HUES64 (cell line): ENCODE results near the gene ZSWIM4.

Experiments
- H3K27ac ChIP-seq: 2 replicates; pipeline ENCODE4 v1.7.0; 2013; ENCODE audit warnings: low read depth, low read length, inconsistent platforms
- H3K27me3 ChIP-seq: 2 replicates; pipeline ENCODE4 v1.6.1; 2013; ENCODE audit warnings: mild to moderate bottlenecking, low read length; ENCODE audit not compliant: insufficient read depth
- H3K36me3 ChIP-seq: 2 replicates; pipeline ENCODE4 v1.6.1; 2013; ENCODE audit warnings: mild to moderate bottlenecking, low read length; ENCODE audit not compliant: insufficient read depth
- H3K4me1 ChIP-seq: 2 replicates; pipeline ENCODE4 v1.6.1; 2013; ENCODE audit warnings: mild to moderate bottlenecking, low read length, moderate library complexity; ENCODE audit not compliant: insufficient read depth
- H3K4me3 ChIP-seq: 2 replicates; pipeline ENCODE4 v1.5.1; 2013; ENCODE audit warnings: mild to moderate bottlenecking, low read length, moderate library complexity
- H3K9ac ChIP-seq: 2 replicates; pipeline ENCODE4 v1.6.1; 2013; ENCODE audit warnings: mild to moderate bottlenecking, low read depth, low read length
- H3K9me3 ChIP-seq: 2 replicates; pipeline ENCODE4 v1.6.1; 2013; ENCODE audit warnings: low read depth, low read length; ENCODE audit not compliant: insufficient read depth
- WGBS: fragments of 150-250, 120-280 bp; methylation state at CpG from one replicate; pipeline ENCODE4 v1.1.7; 2013; ENCODE audit warnings: missing lambda C conversion rate; 5-methylcytosine and 5-hydroxymethylcytosine counted together

Gene ZSWIM4

DNA sequence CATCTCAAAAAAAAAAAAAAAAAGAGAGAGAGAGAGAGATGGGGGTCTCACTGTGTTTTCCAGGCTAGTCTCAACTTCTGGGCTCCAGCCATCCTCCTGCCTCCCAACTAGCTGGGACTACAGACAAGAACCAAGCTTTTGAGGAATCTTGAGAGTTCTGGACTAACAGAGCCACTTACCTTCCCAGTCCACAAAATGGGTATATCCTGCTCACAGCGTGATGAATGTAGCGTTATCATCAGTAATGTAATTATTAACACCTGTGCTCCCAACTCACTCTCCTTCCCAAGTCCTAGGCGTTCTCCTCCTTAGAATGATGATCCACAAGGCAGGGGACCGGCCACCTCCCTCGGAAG, 77.1 kb downstream of the ZSWIM4 start:
- Histone ChIP-seq H3K9ac (no peak overlapping the region), H3K27me3 (peaks cover 95% of the 10 kb centered on the region), H3K27ac (no peak overlapping the region), H3K9me3 (no peaks in the 10 kb centered on the region), H3K36me3 (no peaks in the 10 kb centered on the region), H3K4me3 (peak overlapping the region; percentile 34), H3K4me1 (0 out of 2 replicates have a peak, but pooled peaks cover 3% of the 10 kb centered on the region)
- 28% methylated on average over 5 of the region's 5 CpGs for WGBS

- Histone ChIP-seq H3K27ac (no peak overlapping the region), H3K4me3 (peak overlapping the region; percentile 34)
Observed at GRCh38 chr19:13872695-13873389, 77.6 kb downstream of the ZSWIM4 start.

GRCh38 chr19:13873834-13874515, 78.7 kb downstream of the ZSWIM4 start:
- no peak overlapping the region for H3K9ac ChIP-seq
- H3K27me3 ChIP-seq, result peaks cover 79% of the 10 kb centered on the region
- 35% methylated on average over 35 of the region's 35 CpGs for WGBS
- 0 out of 2 replicates have a peak, but pooled peaks cover 3% of the 10 kb centered on the region for H3K4me1 ChIP-seq
- peak overlapping the region; percentile 22; the same call in 1 of the 2 replicates for H3K4me3 ChIP-seq
- no peaks in the 10 kb centered on the region for H3K9me3 ChIP-seq
- no peaks in the 10 kb centered on the region for H3K36me3 ChIP-seq
- no peak overlapping the region for H3K27ac ChIP-seq

More at GRCh38 chr19:13872695-13873389, 77.6 kb downstream of the ZSWIM4 start:
- Histone ChIP-seq H3K4me1 (0 out of 2 replicates have a peak, but pooled peaks cover 3% of the 10 kb centered on the region), H3K9me3 (no peaks in the 10 kb centered on the region), H3K9ac (no peak overlapping the region), H3K27me3 (peaks cover 90% of the 10 kb centered on the region), H3K36me3 (no peaks in the 10 kb centered on the region)
- WGBS, result 3% methylated on average over 45 of the region's 45 CpGs

- Histone ChIP-seq H3K4me3 (no peak overlapping the region), H3K4me1 (peaks cover 9% of the 10 kb centered on the region; the same call in 1 of the 2 replicates), H3K9ac (no peak overlapping the region), H3K9me3 (no peaks in the 10 kb centered on the region), H3K27me3 (peaks cover 62% of the 10 kb centered on the region), H3K36me3 (no peaks in the 10 kb centered on the region), H3K27ac (no peak overlapping the region)
- whole genome bisulfite sequencing, result 91% methylated on average over 5 of the region's 5 CpGs
Observed at GRCh38 chr19:13875824-13876223, 80.6 kb downstream of the ZSWIM4 start.

- no peaks in the 10 kb centered on the region for H3K9me3 ChIP-seq
- 55% methylated on average over 3 of the region's 5 CpGs for WGBS
- H3K36me3 ChIP-seq, result no peaks in the 10 kb centered on the region
- H3K27me3 ChIP-seq, result peaks cover 52% of the 10 kb centered on the region
- H3K4me1 ChIP-seq, result peaks cover 19% of the 10 kb centered on the region
- no peak within 1 kb of the TSS for H3K27ac ChIP-seq
- H3K9ac ChIP-seq, result no peak within 1 kb of the TSS
- no peak within 1 kb of the TSS for H3K4me3 ChIP-seq
Observed at GRCh38 chr19:13876834-13877233, 81.6 kb downstream of the ZSWIM4 start, which contains the start of gene NANOS3. TSS of gene NANOS3 (plus strand) at chr19:13877134. CDS start at chr19:13877249, 115 bp downstream.

DNA sequence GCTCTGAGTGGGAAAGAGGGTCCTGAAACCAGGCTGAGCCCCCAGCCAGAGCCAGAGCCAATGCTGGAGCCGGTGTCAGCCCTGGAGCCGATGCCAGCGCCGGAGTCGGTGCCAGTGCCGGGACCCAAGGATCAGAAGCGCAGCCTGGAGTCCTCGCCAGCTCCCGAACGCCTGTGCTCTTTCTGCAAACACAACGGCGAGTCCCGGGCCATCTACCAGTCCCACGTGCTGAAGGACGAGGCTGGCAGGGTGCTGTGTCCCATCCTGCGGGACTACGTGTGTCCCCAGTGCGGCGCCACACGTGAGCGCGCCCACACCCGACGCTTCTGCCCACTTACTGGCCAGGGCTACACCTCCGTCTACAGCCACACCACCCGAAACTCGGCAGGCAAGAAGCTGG, 82.1 kb downstream of the ZSWIM4 start:
- 91% methylated on average over 27 of the region's 27 CpGs for WGBS
- no peak overlapping the region for H3K4me3 ChIP-seq
- no peaks in the 10 kb centered on the region for H3K36me3 ChIP-seq
- no peak overlapping the region for H3K9ac ChIP-seq
- no peaks in the 10 kb centered on the region for H3K9me3 ChIP-seq
- H3K27ac ChIP-seq, result no peak overlapping the region
- peaks cover 48% of the 10 kb centered on the region for H3K27me3 ChIP-seq
- H3K4me1 ChIP-seq, result peaks cover 21% of the 10 kb centered on the region

DNA sequence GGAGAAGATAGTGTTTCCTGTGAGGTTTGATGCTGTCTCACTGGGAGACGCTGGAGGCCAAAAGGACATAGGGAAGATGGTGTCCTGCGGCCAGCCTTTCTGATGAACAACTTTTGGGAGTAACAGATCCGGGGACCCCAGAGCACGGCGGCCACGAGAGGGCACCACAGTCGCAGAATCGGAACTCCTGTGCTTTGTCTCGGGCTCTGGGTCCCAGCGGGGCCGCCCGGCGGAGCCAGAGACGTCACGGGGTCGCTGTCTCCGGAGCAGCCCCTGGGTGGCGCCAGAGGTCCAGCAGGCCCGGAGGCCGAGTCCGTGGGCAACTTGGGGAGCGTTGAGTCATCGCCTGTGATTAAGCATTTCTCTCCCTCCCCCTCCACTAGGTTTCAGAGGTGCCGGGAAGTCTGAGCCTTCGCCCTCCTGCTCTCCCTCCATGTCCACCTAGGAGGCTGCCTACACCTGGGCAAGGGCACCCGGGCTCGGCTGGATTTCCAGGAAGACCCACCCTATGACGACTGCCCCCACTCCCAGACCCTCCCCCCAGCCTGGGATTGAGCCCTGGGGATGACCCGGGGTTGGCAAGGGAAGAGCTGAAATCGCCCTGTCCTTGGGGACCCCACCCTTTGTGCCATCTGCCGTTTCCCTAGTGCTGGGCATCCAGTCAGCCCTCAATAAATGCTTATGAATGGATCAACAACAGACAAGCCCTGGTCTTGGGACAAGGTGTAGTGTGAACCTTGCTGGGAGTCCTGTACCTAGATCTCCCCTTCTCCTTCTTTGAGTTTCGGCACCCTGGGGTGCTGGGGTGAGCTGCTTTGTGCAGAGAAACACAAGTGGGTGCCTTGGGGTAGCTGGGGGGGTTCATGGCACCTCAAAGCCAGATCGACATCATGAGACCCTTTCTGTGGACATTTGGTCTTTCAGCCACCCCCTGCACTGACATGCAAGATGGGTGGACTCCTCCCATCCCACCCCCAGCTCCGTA, 85.1 kb downstream of the ZSWIM4 start:
- H3K4me3 ChIP-seq, result peak overlapping the region; percentile 28; the same call in 1 of the 2 replicates
- no peaks in the 10 kb centered on the region for H3K9me3 ChIP-seq
- H3K4me1 ChIP-seq, result peaks cover 17% of the 10 kb centered on the region
- peak overlapping the region; percentile 27; the same call in 1 of the 2 replicates for H3K9ac ChIP-seq
- WGBS, result 7% methylated on average over 32 of the region's 34 CpGs
- H3K27ac ChIP-seq, result peak overlapping the region; percentile 57
- peaks cover 18% of the 10 kb centered on the region for H3K27me3 ChIP-seq
- H3K36me3 ChIP-seq, result no peaks in the 10 kb centered on the region

DNA sequence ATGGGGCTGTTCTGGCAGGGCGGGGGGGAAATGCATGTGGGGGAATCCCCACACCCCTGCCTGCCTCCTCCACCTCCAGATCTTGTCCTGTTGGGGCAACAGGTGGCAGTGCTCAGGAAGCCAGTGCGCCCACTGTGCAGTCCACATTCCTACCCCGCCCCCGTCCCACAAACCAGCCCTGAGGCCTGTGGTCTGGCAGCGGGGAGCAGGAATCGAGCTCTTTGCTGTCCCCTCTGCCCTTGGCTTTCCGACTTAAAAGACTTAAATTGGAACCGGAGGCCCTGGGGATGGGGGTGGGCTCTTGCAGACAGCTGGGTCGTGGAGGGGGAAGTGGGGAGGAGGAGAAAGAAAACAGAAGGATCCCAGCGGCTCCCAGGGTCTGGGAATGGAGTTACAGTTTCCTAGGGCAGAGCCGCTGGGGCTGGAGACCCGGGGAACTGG, 86.0 kb downstream of the ZSWIM4 start:
- no peaks in the 10 kb centered on the region for H3K36me3 ChIP-seq
- peaks cover 10% of the 10 kb centered on the region for H3K27me3 ChIP-seq
- H3K4me1 ChIP-seq, result peaks cover 17% of the 10 kb centered on the region
- peak overlapping the region; percentile 82 for H3K27ac ChIP-seq
- H3K9ac ChIP-seq, result peak overlapping the region; percentile 17; the same call in 1 of the 2 replicates
- H3K9me3 ChIP-seq, result no peaks in the 10 kb centered on the region
- 13% methylated on average over 11 of the region's 12 CpGs for WGBS
- H3K4me3 ChIP-seq, result no peak overlapping the region
